GM12875 (cell line): Measurements from ENCODE around the gene PRAMEF1.
A peak's percentile ranks its signal among the peaks of the same experiment; 100 is the strongest.

Experiments
- H3K4me3 ChIP-seq: one replicate; pipeline ENCODE4 v1.5.1; 2011; ENCODE audit warnings: low read depth, low read length, control low read depth
- TF ChIP-seq, protein P1 (sequence below): IDR thresholded peaks from 2 replicates; pipeline ENCODE4 v1.5.1; 2011; ENCODE audit warnings: low read depth, mild to moderate bottlenecking, control low read depth, inconsistent platforms, low read length, moderate library complexity, borderline replicate concordance; ENCODE audit not compliant: insufficient read depth

PRAMEF1 gene

DNA sequence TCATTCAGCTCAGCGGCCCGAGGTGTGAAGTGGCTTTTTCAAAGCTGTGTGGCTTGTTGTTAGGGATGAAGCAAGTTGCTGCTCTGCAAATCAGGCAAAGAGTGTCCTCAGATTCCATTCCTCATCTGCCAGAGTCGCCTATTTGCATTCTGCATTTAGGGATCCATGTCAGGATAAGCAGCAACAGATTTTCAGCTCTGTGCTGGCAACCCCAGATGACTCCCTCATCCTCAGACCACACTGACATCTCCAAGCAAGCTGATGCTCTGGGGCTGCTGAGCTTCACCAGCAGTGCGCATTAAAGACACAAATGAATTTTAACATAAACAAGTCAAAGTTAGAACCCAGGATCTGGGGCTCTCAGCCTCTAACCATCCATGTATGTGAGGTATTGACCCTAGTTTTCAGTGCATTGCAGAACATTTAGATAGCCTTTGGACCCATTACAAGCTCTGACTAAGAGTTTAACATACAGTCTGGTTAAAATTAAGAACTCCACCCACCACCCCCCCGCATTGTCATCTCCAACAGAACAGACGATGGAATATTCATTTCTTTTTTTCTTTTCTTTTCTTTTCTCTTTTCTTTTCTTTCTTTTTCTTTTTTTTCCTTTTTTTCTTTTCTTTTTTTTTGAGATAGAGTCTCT is 34.3 kb upstream of the PRAMEF1 start:
- no peak overlapping the region for H3K4me3 ChIP-seq
- TF ChIP-seq, protein P1, sequence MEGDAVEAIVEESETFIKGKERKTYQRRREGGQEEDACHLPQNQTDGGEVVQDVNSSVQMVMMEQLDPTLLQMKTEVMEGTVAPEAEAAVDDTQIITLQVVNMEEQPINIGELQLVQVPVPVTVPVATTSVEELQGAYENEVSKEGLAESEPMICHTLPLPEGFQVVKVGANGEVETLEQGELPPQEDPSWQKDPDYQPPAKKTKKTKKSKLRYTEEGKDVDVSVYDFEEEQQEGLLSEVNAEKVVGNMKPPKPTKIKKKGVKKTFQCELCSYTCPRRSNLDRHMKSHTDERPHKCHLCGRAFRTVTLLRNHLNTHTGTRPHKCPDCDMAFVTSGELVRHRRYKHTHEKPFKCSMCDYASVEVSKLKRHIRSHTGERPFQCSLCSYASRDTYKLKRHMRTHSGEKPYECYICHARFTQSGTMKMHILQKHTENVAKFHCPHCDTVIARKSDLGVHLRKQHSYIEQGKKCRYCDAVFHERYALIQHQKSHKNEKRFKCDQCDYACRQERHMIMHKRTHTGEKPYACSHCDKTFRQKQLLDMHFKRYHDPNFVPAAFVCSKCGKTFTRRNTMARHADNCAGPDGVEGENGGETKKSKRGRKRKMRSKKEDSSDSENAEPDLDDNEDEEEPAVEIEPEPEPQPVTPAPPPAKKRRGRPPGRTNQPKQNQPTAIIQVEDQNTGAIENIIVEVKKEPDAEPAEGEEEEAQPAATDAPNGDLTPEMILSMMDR, result no peak

DNA sequence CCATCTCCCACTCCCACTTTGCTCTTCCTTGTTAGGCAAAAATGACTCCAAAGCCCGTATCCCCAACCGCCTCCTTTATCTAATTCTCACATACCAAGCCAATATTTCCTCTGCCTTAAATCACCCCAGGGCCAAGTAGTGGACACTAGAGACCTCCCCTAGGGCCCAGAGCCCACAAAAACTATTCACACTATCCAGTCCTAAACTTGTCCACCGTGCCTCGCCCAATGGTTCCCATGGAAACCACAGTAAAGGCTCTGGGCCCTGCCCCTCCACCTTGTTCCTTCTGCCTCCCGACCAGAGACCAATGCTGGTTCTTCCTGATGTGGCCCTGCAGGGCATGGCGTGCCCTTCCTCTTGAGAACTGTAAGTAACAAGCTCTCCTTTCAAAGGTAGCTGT is 33.4 kb upstream of the PRAMEF1 start:
- H3K4me3 ChIP-seq, result no peak overlapping the region
- TF ChIP-seq, protein P1, result no peak

DNA sequence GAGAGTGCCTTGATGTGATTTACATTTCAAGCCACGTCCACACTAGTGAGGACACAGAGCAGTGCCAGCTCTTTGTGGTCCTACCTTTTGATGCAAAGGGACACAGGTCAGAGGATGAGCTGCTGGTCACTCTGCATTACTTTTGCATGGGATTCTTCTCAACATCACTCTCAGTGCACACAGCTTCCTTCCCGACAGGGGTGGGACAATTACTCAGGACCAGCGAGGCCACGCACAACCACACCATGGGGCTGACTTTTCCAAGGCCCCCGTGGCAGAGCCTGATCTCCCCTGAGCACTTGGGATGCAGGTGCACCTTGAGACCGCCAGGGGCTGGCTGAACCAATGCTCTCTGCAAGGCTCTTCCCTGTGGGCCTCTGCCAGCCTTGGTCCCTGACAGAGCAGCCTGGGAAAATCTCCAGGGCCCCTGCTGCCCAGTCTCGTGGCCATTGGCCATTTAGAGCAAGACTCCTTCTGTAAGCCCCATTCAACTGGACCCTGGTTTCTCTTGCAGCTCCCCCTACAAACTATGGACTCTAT is 30.9 kb upstream of the PRAMEF1 start:
- TF ChIP-seq, protein P1, result peak; percentile 60; the same call in 1 of the 2 replicates
- H3K4me3 ChIP-seq, result no peak overlapping the region

DNA sequence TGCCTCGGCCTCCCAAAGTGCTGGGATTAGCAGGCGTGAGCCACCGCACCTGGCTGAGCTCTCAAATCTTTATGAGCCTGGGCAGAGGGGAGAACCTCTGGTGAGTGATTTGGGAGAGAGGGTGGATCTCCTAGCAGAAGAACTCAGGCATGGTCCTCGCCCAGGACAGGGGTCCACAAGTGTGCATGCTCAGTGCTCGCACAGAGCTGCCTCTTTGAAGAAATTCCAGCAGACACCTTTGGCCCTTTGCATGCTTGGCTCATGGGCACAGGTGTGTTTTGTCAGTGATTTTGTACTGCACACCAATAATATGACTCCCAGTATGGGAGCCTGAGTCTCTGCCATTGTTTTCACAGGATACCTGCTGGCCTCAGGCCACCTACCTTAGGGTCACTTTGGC is 29.4 kb upstream of the PRAMEF1 start:
- TF ChIP-seq, protein P1, result no peak

DNA sequence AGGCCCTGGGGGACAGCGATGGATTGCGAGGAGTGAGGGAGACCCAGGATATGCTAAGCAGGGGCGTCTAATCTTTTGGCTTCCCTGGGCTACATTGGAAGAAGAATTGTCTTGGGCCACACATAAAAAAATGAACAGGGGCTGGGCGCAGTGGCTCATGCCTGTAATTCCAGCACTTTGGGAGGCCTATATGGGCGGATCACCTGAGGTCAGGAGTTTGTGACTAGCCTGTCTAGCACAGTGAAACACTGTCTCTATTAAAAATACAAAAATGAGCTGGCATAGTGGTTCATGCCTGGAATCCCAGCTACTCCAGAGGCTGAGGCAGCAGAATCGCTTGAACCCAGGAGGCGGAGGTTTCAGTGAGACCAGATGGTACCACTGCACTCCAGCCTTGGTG is 28.4 kb upstream of the PRAMEF1 start:
- TF ChIP-seq, protein P1, result no peak
- no peak overlapping the region for H3K4me3 ChIP-seq

More for the DNA sequence above, 29.4 kb upstream of the PRAMEF1 start:
- H3K4me3 ChIP-seq, result no peak overlapping the region

DNA sequence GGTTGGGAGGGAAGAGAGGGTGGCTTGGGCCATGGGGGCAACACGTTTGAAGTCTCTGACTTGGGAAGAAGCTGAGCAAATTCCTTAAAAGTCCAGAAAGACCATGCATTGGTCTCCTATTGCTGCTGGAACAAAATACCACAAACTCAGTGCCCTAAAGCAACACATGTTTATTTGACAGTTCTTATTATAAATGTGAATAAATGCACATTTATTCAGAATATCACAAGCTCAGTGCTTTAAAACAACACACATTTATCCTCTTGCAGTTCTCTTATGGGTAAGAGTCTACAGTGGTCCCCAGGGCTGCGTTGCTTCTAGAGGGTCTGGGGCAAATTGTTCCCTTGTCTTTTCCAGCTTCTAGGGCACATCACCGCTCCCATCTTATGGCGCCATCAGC is 27.7 kb upstream of the PRAMEF1 start:
- TF ChIP-seq, protein P1, result no peak
- H3K4me3 ChIP-seq, result no peak overlapping the region

DNA sequence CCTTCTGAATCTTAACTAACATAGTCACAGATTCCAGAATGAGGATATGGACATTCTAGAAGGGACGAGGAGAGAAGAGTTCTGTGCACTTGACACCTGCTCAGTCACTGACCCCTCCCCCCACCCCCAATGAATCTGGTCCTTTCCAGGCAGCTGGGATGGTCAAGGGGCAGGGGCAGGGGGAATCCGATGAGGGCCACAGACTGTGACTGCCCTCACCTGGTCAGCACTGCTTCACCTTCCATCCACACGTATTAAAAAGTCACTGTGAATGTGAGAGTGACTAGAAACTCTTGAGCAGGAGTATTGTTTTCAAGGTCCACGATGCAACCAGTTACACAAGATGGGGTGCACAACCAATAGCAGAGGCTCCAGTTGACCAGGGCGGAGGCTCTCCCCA is 27.2 kb upstream of the PRAMEF1 start:
- TF ChIP-seq, protein P1, result no peak
- H3K4me3 ChIP-seq, result no peak overlapping the region
